Gastrocnemius medialis (tissue), 4 donors: ENCODE data around the gene KRT23. TPM values are rescaled to one million over a fixed set of nuclear protein-coding genes. Genes with fewer than 3 reads are reported as not detected.

Source experiments
- ATAC-seq, 2 donors: fragments of 150-250 bp; one replicate each; pipeline ENCODE4 v1.9.1; 2016
- DNase-seq, 2 donors: peaks; one replicate each; pipeline ENCODE4 v3.0.0-alpha.2; 2019
- H3K27ac ChIP-seq, 4 donors: fragments of 200-600 bp; sonication (generic); 1 replicate in 1 of 4; 2 replicates in 3 of 4; pipeline ENCODE4 v1.5.1; 2016 to 2018; ENCODE audit warnings: mild to moderate bottlenecking in 2 of 4, moderate library complexity in 1 of 4
- H3K27me3 ChIP-seq, 3 donors: fragments of 200-600 bp; sonication (generic) in 2 of 3; 1 replicate in 1 of 3; 2 replicates in 2 of 3; pipeline versions ENCODE4 v1.5.1 to v1.6.0; 2016 to 2019; ENCODE audit warnings: mild to moderate bottlenecking in 1 of 3, moderate library complexity in 1 of 3
- H3K36me3 ChIP-seq, 2 donors: fragments of 200-600 bp; sonication (generic) in 1 of 2; one replicate each; pipeline ENCODE4 v1.5.1; 2017 to 2018
- H3K4me1 ChIP-seq, 2 donors: fragments of 200-600 bp; sonication (generic) in 1 of 2; one replicate each; pipeline ENCODE4 v1.5.1; 2016 to 2017; ENCODE audit warnings: mild to moderate bottlenecking in 2 of 2
- H3K4me3 ChIP-seq, 4 donors: fragments of 200-600 bp; sonication (generic) in 3 of 4; 1 replicate in 1 of 4; 2 replicates in 3 of 4; pipeline ENCODE4 v1.5.1; 2016 to 2019; ENCODE audit warnings: mild to moderate bottlenecking in 2 of 4
- H3K9me3 ChIP-seq, 3 donors: fragments of 200-600 bp; sonication (generic) in 2 of 3; 1 replicate in 1 of 3; 2 replicates in 2 of 3; pipeline ENCODE4 v1.5.1; 2016 to 2019
- CTCF ChIP-seq, 5 experiments: fragments of 450-650 bp in 3 of 5; fragments of 200-600 bp in 2 of 5; sonication (generic) in 2 of 5; IDR thresholded peaks in 4 of 5; conservative IDR thresholded peaks in 1 of 5; 1 replicate in 4 of 5; 2 replicates in 1 of 5; pipeline ENCODE4 v1.5.1; 2016 to 2019; ENCODE audit warnings: antibody characterized with exemption in 5 of 5, mild to moderate bottlenecking in 3 of 5, moderate library complexity in 3 of 5
- POLR2A ChIP-seq, 2 donors: fragments of 450-650 bp; IDR thresholded peaks; one replicate each; pipeline ENCODE4 v1.6.1; 2017; ENCODE audit warnings: antibody characterized with exemption in 2 of 2, mild to moderate bottlenecking in 2 of 2, moderate library complexity in 2 of 2
- in situ Hi-C, 4 donors: fragments of 200-750 bp; cut with MboI; loops; one replicate each; pipeline versions ENCODE4 v1.15.0 to v1.8.0; 2017; ENCODE audit warnings: low sequenced_read_pairs in 4 of 4
- intact Hi-C: fragments of 100-400 bp; cut with DNase I; formaldehyde crosslinking; loops from one replicate; pipeline ENCODE4 v1.15.1; 2023; ENCODE audit warnings: low total_unique reads
- total RNA-seq, 4 donors: library from RNA; depleted of rRNA; stranded (reverse); fragments of >200 nt; gene quantifications; one replicate each; pipeline versions ENCODE4 v1.1.0 to v1.2.3, GENCODE V29; 2016

Gene KRT23
- total RNA-seq, 4 donors from 2014 or later: 0.42 TPM; not detected in 3

GRCh38 chr17:40962059-40962561 is 24.7 kb upstream of the KRT23 start:
- DNase-seq (no peak), ATAC-seq (no peak)
- Histone ChIP-seq H3K27ac (no peak overlapping the region), H3K4me3 (no peak overlapping the region), H3K27me3 (no peaks in the 10 kb centered on the region), H3K4me1 (no peaks in the 10 kb centered on the region), H3K36me3 (no peaks in the 10 kb centered on the region), H3K9me3 (no peaks in the 10 kb centered on the region)
- TF ChIP-seq CTCF (IDR thresholded peaks at IDR 0.05 in 4 of 5, conservative IDR thresholded peaks at IDR 0.05 in 1 of 5) (no peak), POLR2A (IDR thresholded peaks at IDR 0.05) (no peak)
- in situ Hi-C loops (loop anchor here in 2 of 4 donors (25.0 kb wide), 2 partner anchors 100 kb away; partner anchors contain the start of genes KRT12 (in 1 of the 2), KRTAP2-2 (in 1 of the 2), KRTAP2-3 (in 1 of the 2) and KRTAP2-4 (in 1 of the 2)), intact Hi-C loops (no loop called here)

- no peaks in the 10 kb centered on the region for H3K4me1 ChIP-seq
- no peak for DNase-seq
- TF ChIP-seq CTCF (IDR thresholded peaks at IDR 0.05 in 4 of 5, conservative IDR thresholded peaks at IDR 0.05 in 1 of 5) (no peak), POLR2A (IDR thresholded peaks at IDR 0.05) (no peak)
- H3K9me3 ChIP-seq: no peaks in the 10 kb centered on the region
- no peaks in the 10 kb centered on the region for H3K27me3 ChIP-seq
- intact Hi-C loops: no loop called here
- no peak for ATAC-seq
- no peak overlapping the region for H3K27ac ChIP-seq
- no peak overlapping the region for H3K4me3 ChIP-seq
- H3K36me3 ChIP-seq: no peaks in the 10 kb centered on the region
- in situ Hi-C loops: loop anchor here in 2 of 4 donors (25.0 kb wide), 2 partner anchors 99 to 101 kb away; partner anchors contain the start of genes KRT12 (in 1 of the 2), KRTAP2-2 (in 1 of the 2), KRTAP2-3 (in 1 of the 2) and KRTAP2-4 (in 1 of the 2)
These were observed 24.1 kb upstream of the KRT23 start for GRCh38 chr17:40961591-40961990.

DNA sequence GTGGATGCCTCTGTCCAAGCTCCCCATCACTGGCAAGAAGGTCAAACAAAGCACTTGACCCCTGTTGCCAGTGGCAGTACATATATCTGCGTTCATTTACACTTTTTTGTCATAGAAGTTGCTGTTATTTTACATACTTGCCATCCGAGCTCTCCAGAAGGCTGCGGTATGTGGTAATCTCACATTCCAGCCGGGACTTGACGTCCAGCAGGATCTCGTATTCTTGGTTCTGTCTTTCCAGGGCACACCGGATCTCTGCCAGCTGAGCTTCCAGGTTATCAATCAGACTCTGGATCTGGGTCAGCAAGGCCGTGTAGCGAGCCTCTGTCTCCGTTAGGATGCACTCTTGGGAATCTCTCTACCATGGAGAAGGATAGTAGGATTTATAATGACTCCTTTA is 22.7 kb upstream of the KRT23 start:
- TF ChIP-seq POLR2A (IDR thresholded peaks at IDR 0.05) (no peak), CTCF (IDR thresholded peaks at IDR 0.05 in 4 of 5, conservative IDR thresholded peaks at IDR 0.05 in 1 of 5) (no peak)
- no peak overlapping the region for H3K4me3 ChIP-seq
- DNase-seq: no peak
- in situ Hi-C loops (loop anchor here in 2 of 4 donors (25.0 kb wide), 2 partner anchors 98 to 102 kb away; partner anchors contain the start of genes KRT12 (in 1 of the 2), KRTAP2-2 (in 1 of the 2), KRTAP2-3 (in 1 of the 2) and KRTAP2-4 (in 1 of the 2)), intact Hi-C loops (no loop called here)
- no peaks in the 10 kb centered on the region for H3K36me3 ChIP-seq
- no peaks in the 10 kb centered on the region for H3K4me1 ChIP-seq
- no peaks in the 10 kb centered on the region for H3K27me3 ChIP-seq
- no peaks in the 10 kb centered on the region for H3K9me3 ChIP-seq
- ATAC-seq: no peak
- no peak overlapping the region for H3K27ac ChIP-seq

DNA sequence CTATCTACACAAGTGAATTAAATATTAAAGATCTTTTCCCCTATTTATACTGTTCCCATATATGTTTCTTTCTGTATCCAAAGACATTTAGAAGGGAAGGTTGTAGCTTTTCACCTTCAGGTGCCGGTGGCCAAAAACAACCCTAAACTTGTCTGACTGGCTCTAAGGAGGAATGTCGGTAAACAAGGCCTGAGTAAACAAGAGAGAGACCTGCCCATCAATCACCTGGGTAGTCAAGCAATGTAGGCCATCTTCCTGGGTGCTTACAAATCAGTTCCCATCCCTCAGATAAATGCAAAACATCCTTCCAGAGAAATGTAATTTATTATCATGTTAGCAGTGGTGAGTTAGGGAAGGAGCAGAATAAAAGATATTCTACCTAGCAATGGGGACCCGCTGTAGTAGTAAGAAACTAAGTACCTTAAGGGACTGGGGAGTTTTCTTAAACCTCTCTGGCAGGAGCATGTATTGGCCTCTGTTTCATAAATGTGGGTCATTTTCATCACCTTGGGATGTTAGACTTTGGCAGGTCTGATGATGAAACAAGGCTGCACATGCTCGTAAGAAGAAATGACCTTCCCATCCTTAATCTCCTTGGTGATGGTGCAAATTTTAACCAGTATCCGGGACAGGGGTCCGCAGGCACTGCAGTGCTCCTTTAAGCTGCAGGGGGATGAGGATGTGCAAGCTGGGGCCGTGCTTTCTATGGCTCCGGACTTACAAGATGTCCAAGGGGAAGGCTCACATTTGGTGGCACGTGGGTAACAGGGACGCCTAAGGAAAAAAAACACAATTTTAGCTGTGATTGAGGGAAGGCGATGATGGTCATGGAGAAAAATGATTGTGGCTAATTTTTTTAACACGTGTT is 20.9 kb upstream of the KRT23 start:
- in situ Hi-C loops (loop anchor here in 2 of 4 donors (25.0 kb wide), 2 partner anchors 96 to 104 kb away; partner anchors contain the start of genes KRT12 (in 1 of the 2), KRTAP2-2 (in 1 of the 2), KRTAP2-3 (in 1 of the 2) and KRTAP2-4 (in 1 of the 2)), intact Hi-C loops (no loop called here)
- no peak for TF ChIP-seq CTCF (IDR thresholded peaks at IDR 0.05 in 4 of 5, conservative IDR thresholded peaks at IDR 0.05 in 1 of 5)
- TF ChIP-seq POLR2A (IDR thresholded peaks at IDR 0.05): no peak
- Histone ChIP-seq H3K9me3 (no peaks in the 10 kb centered on the region), H3K27ac (no peak overlapping the region), H3K36me3 (no peaks in the 10 kb centered on the region), H3K4me1 (peaks cover 0 to under 1% of the 10 kb centered on the region in 2 donors), H3K27me3 (no peaks in the 10 kb centered on the region), H3K4me3 (no peak overlapping the region)
- DNase-seq: no peak
- ATAC-seq: no peak
